NOMO-1 (cell line): ENCODE measurements around the gene FERMT2.
A peak's percentile ranks its signal among the peaks of the same experiment; 100 is the strongest.

ENCODE experiments used
- DNase-seq, 2 experiments: peaks; one replicate each; lab custom pipeline; 2025; ENCODE audit not compliant: unreplicated experiment in 2 of 2; lab: John Stamatoyannopoulos, UW

Gene FERMT2

GRCh38 chr14:52902971-52903619, 47.8 kb downstream of the FERMT2 start:
- DNase-seq, result no peak

- no peak for DNase-seq
Observed at GRCh38 chr14:52901357-52901980, 49.4 kb downstream of the FERMT2 start.

- DNase-seq, result no peak
Observed at GRCh38 chr14:52900731-52901130, 50.1 kb downstream of the FERMT2 start.

- DNase-seq, result no peak
Observed at GRCh38 chr14:52898496-52898895, 52.4 kb downstream of the FERMT2 start.

- DNase-seq, result no peak
Observed at GRCh38 chr14:52895000-52895399, 55.9 kb downstream of the FERMT2 start.

GRCh38 chr14:52891800-52892199, 59.0 kb downstream of the FERMT2 start:
- no peak for DNase-seq

- no peak for DNase-seq
Observed at GRCh38 chr14:52888839-52889838, 61.7 kb downstream of the FERMT2 start.

GRCh38 chr14:52888159-52888558, 62.7 kb downstream of the FERMT2 start:
- DNase-seq, result no peak

GRCh38 chr14:52885230-52885629, 65.6 kb downstream of the FERMT2 start:
- DNase-seq, result no peak

GRCh38 chr14:52883658-52884057, 67.2 kb downstream of the FERMT2 start:
- DNase-seq, result no peak

- no peak for DNase-seq
Observed at GRCh38 chr14:52882824-52883223, 68.0 kb downstream of the FERMT2 start.

GRCh38 chr14:52879958-52880357, 70.9 kb downstream of the FERMT2 start:
- DNase-seq, result no peak

GRCh38 chr14:52878946-52879345, 71.9 kb downstream of the FERMT2 start:
- no peak for DNase-seq

GRCh38 chr14:52878469-52878868, 72.4 kb downstream of the FERMT2 start:
- DNase-seq, result no peak

- no peak for DNase-seq
Observed at GRCh38 chr14:52877628-52878027, 73.2 kb downstream of the FERMT2 start.

- DNase-seq, result no peak
Observed at GRCh38 chr14:52876806-52877205, 74.0 kb downstream of the FERMT2 start.

- DNase-seq, result no peak
Observed at GRCh38 chr14:52876311-52876710, 74.5 kb downstream of the FERMT2 start.

- DNase-seq, result no peak
Observed at GRCh38 chr14:52875707-52876106, 75.1 kb downstream of the FERMT2 start.

- DNase-seq, result no peak
Observed at GRCh38 chr14:52874389-52874788, 76.5 kb downstream of the FERMT2 start.

- peak in 1 of 2 experiments; percentile 11 for DNase-seq
Observed at GRCh38 chr14:52873694-52874093, 77.2 kb downstream of the FERMT2 start.

GRCh38 chr14:52873065-52873464, 77.8 kb downstream of the FERMT2 start:
- DNase-seq, result no peak
